DMS 273 treated with DMSO at 0.1 percent for 48 hours (cell line): ENCODE results near the gene EPHA3.
A peak's percentile ranks its signal among the peaks of the same experiment; 100 is the strongest.

Source experiments
- DNase-seq: peaks from one replicate; lab custom pipeline; 2025; lab: John Stamatoyannopoulos, UW

Gene EPHA3

DNA sequence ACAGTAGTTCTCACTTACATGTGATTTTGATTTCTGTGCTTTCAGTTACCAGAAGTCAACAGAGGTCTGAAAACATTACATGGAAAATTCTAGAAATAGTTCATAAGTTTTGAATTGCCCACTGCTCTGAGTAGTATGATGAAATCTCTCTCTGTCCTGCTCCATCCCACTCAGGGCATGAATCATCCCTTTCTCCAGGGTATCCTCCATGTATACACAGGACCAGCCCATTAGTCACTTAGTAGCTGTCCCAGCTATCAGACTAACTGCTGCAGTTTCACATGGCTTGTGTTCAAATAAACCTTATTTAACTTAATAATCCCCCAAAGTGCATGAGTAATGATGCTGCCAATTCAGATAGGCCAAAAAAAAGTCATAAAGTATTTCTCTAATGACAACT lies 38.6 kb downstream of the EPHA3 start:
- DNase-seq: no peak

DNA sequence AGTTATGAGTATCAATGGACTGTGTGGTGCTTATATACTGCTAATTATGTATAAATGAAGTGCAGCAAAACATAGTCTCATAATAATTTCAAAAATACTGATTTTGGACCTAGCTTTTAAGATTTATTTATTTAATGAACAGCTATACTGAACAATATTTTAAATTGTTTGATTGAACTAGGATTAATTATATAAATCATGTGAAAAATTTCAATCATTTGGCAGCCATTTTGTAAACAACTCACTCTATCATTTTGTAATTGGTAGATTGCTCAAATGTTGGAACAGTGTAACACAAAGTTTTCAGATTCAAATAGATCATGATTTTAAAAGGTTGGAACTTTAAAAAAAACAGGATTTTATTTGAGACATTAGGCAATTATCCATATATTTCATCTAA lies 47.0 kb downstream of the EPHA3 start:
- DNase-seq: no peak

DNA sequence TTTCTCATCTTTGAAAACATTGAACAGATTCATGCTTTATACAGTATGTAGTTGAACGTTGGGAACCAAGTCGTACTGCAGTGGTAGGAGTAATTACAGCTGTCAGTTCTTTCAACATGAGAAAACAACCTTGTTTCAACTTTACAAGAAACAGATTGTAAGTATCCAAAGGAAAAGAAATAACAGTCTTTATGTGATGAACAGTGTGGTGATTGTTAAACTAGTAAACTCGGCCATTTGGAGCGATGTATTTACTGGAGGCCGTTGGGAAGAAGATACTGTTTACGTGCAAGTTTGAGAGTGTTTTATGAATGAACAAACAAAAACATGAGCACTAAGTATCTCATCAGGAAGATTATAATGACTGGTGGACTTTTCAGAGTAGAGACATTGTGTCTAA lies 48.4 kb downstream of the EPHA3 start:
- DNase-seq: no peak

DNA sequence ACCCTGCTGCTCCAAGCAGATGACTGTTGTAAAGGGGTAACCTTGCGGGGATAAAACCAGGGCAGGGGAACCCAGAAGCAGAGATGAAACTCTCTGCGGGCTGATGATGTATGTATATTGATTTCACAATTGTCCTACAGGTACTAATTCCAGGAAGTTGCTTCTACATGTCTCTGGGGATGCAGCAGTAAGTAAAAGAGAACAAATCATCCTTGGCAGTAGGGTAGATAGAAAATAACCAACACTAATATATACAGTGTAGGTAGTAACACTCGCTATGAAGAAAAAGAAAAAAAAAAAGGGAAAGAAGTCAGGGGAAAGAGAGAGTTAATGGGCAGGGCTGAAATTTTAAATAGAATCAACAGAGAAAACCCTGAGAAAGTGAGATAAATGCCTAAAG lies 50.2 kb downstream of the EPHA3 start:
- DNase-seq: no peak

DNA sequence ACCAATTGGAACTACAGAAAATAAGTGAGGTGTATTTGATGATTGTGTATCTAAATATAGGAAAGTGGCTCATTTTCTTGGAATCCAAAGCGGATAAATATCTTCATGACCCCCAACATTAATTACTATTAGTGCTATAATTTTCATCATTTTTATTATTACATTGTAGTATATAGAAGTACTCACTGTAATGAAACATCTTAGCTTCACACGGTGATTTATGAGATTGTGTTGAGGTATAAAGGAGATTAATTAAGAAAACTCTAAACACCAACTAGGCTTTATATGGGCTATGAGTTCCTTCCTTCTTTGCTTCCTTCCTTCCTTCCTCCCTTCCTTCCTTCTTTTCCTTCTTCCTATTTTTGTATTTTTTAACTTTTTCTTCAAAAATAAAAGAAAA lies 52.2 kb downstream of the EPHA3 start:
- DNase-seq: no peak

DNA sequence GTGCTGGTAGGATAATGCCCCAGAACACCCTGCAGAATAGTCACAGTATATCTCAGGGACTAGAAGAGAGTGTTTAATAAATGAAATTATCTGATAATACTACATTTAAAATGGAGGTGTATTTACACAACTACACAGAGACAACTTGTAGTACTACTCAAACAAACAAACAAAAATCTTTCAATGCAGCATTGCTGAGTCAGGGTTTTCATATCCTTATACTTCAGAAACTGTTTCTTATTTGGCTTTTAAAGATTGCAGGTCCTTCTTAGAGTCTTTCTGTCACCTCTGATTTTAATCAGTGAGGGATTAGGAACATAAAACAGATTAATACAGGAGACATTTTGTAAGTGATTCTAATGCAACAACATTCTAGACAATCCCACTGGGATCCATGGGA lies 57.4 kb downstream of the EPHA3 start:
- no peak for DNase-seq

DNA sequence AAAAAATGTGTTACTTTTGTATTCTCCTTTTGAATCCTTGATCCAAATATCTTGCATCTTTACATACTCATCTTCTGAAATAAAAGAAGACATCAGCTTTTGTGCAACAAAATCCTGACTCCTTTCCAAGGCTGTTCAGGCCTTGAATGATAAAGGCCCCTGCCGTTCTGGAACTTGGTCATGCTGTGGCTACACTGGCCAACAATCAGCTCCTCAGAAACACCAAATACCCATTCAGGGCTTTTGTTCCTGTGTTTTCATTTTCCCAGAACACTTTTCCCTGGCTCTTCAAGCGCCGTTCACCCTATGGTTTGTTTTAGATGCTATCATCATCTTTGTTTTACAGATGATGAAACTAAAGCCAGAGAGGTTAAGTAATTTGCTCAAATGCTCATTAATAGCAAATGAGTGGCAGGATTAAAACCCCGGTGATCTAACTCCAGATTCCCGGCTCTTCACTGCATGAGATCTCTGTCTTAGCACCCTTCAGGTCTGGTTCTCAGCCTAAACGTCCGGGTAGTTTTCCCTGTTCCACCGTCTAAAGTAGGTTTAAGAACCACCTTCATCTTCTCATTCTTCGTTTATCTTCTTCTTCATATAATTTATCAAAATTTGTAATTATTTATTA lies 58.3 kb downstream of the EPHA3 start:
- DNase-seq: no peak

DNA sequence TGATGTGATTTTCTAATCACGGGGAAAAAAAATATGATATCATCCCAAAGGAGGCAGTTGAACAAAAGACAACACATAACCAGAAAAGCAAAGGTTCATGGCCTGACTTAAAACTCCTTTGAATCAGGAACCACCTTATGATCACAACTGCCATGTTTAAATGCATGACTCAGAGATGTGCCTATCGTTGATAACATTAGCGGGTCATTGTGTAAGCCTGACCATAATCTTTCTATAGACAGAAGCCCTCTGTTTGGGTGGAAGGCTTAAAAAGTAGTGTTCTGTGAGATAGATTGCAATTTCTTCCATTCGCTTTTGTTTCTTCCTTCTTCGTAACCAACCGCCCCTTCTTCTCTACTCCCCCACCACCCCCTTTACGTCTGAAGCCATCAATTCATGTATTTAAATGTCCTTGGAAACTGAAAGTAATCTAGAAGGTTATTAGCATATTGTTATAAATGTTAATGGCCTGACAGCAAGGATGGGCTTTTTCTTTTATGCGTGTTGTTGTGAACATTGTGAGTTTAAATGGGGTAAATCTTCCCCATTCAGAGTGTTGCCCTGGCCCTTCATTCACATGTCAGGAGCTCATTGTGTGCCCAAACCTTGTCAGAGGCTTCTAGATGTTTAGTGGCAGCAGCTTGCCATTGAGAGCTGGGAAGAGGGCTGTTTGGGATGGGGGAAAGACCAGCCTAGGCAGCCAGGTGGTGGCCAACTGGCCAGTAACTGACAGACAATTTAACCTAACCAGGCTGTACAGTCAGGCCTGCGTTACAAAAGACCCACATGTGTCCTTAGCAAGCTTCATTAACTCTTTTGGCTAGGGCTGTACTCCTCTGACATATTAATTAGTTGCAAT lies 64.5 kb downstream of the EPHA3 start:
- DNase-seq: peak; percentile 36

DNA sequence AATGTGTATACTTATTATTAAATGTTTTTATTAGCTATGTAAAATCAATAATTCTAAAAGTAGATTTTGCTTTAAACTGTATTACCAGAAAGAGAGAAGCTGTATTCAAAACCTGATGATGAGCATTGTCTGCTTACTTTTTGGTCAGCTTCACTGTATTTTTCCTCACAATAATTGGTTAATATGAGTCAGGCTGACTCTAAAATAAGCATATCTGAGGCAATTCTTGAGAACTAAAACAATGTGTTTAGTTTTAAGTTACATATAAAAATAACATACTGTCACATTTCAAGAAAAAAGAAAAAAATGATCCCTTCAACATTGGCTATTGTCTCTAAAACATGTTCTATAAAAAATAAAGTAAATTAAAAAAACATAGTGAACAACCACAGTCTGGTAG lies 66.1 kb downstream of the EPHA3 start:
- DNase-seq: no peak

DNA sequence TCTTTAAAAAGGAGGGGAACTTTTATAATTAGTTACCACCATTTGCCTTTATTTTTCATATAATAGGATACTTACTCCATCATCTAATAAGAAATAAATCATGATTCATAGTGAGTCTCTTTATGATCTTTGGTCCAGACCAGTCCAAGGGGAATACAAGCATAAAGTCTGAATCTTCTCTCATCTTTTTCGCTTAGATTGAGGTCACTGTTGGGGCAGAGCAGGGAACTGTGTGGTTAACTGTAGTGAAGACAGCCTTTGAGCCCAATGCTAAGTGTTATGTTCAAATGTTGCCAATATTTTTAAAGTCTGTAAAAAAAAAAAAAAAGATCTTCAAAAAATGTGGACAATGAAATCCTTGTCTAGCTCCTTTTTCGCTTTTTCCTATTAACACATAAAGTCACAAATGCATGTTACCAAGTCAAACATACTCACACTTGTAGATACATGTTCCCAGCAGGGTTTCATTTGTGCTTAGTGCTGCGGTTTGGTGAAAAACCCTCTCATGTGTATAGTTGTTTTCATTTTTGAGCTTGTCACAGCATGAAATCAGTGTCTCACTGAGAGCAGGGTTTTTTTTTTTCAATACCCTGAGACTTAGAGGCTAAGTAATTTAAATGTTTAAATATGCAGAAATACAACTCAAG lies 72.1 kb downstream of the EPHA3 start:
- peak; percentile 23 for DNase-seq

DNA sequence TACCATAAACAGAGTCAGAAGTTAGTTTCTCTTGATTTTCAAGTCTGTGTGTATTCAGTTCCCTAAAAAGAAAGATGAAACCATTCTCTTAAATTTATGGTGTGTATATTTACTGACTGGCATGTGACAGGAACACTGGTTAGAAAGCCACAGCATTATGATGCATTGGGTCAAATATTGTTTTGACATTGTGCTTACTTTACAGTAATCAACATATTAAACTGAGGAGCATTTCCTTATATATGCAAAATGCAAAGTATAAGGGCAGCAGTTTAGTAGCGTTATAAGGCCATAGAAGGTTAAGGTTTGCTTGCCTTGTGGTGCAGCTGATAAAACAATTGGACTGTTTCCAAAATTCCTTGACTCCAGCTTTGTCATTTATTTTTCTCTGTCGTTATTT lies 72.9 kb downstream of the EPHA3 start:
- DNase-seq: no peak

DNA sequence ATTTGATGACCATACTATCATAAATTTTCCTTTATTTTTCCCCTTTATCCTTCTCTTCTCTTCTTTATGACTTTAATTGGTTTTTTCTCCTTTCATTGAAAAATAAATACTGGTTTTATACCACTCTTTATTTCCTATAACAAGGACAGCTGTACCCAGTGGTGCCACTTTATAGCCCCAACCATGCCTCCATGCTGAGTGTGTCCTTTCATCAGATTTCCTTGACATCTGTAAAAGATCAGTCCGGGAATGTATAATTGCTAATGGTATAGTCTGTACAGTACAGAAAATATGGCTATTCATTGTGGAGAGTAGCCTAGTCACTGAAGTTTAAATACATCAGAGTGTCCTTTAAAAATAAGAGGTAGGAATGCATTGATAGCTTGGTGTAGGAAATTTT lies 74.6 kb downstream of the EPHA3 start:
- no peak for DNase-seq

DNA sequence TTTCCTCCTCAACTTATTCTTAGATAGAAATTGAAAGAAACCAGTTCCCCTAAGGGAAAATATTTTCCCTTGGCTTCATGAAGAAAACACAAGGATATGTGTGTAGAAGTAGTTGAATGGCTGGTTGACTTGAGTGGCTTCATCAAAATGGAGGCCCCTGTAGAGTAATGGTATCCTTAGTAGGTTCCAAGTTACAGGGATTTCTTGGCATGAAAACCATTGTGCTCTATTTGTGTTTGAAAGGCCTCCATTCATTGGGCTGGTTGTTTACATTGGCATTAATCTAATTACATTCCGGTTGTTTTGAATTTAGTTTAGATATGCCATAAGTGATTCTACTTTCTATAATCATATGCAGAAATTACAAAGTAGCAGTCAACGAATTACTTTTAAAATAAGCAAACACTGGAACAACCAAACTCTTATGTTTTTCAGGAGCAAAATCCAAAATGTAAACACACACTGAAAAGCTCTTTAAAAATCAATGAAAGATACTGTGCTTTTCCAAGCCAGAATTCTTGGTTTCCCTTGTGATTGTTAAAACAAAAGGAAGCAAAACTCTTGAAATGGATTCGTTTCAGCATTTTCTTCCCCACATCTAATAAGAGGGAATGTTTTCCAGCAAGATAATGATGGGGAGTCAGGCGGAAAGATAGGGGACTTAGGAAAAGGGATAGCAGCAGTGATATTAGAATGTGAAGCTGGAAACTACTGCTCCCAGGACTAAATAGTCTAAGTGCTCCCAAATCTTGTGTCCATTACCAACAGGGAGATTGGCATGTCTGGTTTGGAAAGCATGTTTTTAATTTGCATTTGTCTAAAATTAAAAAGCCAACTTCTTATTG lies 77.0 kb downstream of the EPHA3 start:
- no peak for DNase-seq

DNA sequence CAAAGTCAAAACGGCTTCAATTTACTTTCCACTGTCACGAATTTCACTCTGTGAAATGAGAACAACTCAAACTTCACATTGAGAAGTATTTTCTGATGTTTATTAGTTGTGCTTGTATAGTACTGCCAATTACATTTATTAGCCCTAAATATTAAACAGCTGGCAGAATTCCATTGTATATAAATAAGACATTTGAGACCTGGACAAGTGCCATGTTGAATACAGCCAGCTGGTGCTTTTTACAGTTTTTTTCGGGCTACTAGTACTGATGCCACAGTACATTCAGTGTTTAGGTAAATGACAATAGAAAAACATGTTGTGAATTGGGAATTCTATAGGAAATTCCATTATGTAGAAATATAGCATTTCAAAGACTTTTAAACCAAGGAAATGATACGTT lies 79.0 kb downstream of the EPHA3 start:
- peak; percentile 60 for DNase-seq

DNA sequence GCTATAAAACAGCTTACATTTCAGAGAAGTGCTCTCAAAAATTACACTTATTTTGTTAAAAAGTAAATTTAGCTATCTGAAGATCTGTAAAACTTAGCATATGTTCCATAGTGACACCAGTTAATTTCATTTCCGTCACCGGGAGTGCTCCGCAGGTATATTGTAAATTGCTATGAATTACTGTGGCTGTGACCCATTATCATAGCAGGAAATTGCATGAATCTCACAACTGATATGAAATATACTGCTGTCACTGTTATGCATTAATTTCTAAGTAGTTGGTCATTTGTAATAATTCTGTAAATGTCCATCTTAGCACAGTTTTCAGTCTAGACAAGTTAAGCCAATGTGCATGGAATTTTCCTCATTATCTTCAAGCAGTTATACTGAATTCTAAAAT lies 91.2 kb downstream of the EPHA3 start:
- DNase-seq: no peak

DNA sequence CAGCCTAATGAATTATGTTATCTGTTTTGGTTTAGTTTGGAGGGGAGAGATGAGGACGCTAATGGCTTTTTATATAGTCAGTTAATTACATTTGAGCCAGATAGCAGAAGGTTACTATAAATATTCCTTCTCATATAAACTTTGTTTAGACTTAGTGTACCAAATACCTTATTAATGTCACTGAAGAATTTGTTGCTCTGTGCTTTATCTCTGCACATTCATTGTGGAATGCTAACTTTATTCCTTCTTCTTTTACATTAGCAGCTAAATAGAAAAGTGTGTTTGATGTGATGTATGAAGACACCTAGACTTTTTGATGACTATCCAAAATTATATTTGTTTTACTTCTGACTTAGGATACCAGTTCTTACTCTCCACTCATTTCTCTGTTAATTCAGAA lies 105.2 kb downstream of the EPHA3 start:
- DNase-seq: no peak

DNA sequence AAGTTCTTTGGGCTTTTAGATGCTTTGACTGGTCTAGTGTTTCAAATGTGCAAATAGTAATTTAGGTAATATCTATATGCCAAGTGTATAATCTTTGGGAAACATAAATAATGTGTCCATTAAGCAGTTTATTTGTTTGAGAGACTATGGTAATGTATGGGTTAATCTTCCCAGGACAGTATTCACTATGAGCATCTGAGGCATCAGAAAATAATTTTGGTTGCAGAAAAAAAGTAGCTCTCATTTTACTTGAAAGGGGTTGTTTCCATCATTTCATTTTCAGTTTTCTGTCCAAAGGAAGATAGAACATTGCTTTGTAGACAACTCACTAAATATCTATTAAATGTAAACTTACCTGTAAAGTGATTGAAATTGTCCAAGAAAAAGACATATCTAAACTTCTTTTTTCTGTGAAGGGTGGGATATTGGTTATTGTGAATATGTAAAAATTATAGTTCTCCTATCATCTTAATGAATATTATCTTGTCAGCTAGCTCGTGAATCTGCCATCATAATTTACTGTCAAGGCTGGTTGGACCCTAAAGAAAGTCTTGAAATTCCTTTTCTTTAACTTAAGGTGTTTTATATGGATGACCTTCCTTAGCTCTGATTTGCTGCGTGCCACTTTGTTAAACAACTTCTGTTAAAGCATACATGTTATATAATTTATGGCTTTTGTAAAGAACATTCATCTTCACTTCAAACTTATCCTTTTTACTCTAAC lies 108.8 kb downstream of the EPHA3 start:
- DNase-seq: no peak

DNA sequence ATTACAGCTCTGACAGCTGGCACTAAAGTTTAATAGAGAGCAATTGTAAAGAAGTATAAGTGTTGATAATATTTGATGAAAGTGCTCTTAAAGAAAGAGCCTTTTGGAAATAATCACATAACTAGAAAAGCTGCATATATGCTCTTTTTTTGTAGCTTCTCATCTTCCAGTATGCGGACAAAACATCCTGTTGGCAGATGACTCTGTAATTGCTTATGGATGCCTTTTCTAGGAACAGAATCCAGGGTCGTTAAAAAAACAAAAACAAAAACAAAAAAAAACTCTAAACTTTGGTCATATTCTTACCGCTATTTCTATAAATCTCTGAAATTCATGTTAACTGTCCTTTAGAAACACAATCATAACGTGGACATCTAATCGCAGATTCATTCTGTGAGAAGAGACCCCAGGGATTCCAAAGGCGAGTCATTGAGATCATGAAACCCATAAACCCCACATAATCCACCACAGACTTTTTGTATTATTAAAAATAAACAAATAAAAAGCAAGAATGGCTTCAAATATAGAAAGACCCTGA lies 109.8 kb downstream of the EPHA3 start:
- DNase-seq: no peak

DNA sequence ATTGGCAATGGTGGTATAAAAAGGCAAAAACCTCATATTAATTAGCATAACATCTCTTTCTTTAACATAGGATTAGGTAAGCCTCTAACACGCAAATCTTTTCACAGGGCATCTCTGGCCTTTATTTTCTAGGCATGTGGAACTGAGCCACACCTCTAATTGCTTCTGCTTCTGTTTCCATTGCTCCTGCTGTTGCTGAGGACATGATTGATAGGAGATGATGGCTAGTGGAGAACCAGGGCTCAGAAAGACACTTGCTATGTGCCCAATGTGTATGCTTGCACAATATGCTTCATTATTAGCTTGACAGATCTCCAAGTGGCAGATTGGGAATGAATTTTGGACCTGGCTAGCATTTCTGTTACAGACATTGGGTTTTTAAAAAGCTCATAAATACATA lies 114.5 kb downstream of the EPHA3 start:
- no peak for DNase-seq

DNA sequence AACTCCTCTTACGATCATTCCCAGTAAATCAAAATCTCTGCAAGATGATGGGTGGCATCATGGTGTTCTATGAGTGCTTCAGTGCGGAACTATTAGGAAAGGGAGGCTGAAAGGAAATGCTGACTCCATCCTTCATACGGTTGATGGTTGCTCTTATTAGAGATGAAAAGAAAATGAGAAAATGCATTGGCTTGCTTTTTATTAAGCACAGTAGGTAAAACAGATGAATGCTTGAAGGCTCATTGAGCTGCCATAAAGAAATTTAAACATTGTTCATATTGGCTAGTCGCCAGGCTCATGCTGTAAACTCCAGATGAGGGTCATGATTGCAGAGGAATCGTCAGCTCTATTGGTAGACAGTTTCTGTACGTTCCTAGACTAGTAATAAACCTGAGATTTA lies 115.8 kb downstream of the EPHA3 start:
- DNase-seq: no peak

DNA sequence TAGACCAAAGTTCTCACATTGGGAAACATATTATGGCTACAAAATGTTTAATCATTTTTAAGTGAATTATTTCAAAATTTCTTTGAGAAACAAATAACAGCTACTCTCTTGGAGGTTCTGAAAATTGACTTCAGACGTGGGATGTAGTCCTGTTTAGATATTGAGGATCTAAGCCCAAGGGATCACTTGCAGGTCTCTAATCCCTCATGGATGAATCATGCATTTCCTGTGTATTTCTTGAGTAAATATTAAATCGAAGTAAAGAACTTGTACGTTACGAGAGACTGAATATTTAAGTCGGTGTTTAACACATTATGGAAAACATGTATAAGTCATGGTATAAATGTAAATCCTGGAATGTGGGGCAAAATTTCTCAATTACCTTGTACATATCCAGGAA lies 119.8 kb downstream of the EPHA3 start:
- no peak for DNase-seq
